Heart left ventricle (tissue), 16 donors: ENCODE data around the gene SH3PXD2A. TPM values are rescaled to one million over a fixed set of nuclear protein-coding genes. Genes with fewer than 3 reads are reported as not detected.

Experiments used
- ATAC-seq, 4 donors: fragments of 200-7000 bp; cut with Tn5 transposase; one replicate each; pipeline ENCODE4 v1.9.1; 2020 to 2022; ENCODE audit warnings: moderate library complexity in 4 of 4, mild to moderate bottlenecking in 3 of 4, moderate number of reproducible peaks in 1 of 4
- DNase-seq, 5 donors: peaks; one replicate each; pipeline ENCODE4 v3.0.0-alpha.2; 2020
- H3K27ac ChIP-seq, 12 donors: fragments of 200-600 bp; sonication (generic) in 4 of 12; one replicate each; pipeline versions ENCODE4 v1.5.0 to v1.8.0; 2016 to 2022; ENCODE audit warnings: mild to moderate bottlenecking in 2 of 12
- H3K27me3 ChIP-seq, 9 donors: fragments of 200-600 bp; sonication (generic) in 2 of 9; one replicate each; pipeline versions ENCODE4 v1.5.1 to v1.8.0; 2016 to 2022; ENCODE audit warnings: mild to moderate bottlenecking in 3 of 9
- H3K36me3 ChIP-seq, 9 donors: fragments of 200-600 bp; sonication (generic) in 2 of 9; one replicate each; pipeline versions ENCODE4 v1.5.0 to v1.8.0; 2018 to 2022; ENCODE audit warnings: mild to moderate bottlenecking in 2 of 9
- H3K4me1 ChIP-seq, 12 donors: fragments of 200-600 bp; sonication (generic) in 4 of 12; one replicate each; pipeline versions ENCODE4 v1.5.0 to v1.8.0; 2016 to 2022; ENCODE audit warnings: mild to moderate bottlenecking in 3 of 12
- H3K4me3 ChIP-seq, 12 donors: fragments of 200-600 bp; sonication (generic) in 4 of 12; one replicate each; pipeline versions ENCODE4 v1.5.0 to v1.8.0; 2017 to 2022; ENCODE audit warnings: mild to moderate bottlenecking in 9 of 12, moderate library complexity in 4 of 12
- H3K9me3 ChIP-seq, 12 donors: fragments of 200-600 bp; sonication (generic) in 4 of 12; one replicate each; pipeline versions ENCODE4 v1.5.0 to v1.8.0; 2016 to 2022; ENCODE audit warnings: mild to moderate bottlenecking in 1 of 12
- CTCF ChIP-seq, 12 donors: fragments of 200-600 bp; sonication (generic) in 4 of 12; IDR thresholded peaks; one replicate each; pipeline versions ENCODE4 v1.5.0 to v1.8.0; 2018 to 2022; ENCODE audit warnings: antibody characterized with exemption in 12 of 12, mild to moderate bottlenecking in 5 of 12
- POLR2A ChIP-seq, 2 donors: fragments of 450-650 bp; IDR thresholded peaks; one replicate each; pipeline ENCODE4 v1.6.1; 2017; ENCODE audit warnings: antibody characterized with exemption in 2 of 2, mild to moderate bottlenecking in 2 of 2, moderate library complexity in 2 of 2
- WGBS, 4 donors: extraction: QIAGEN DNeasy Blood & Tissue Kit in 2 of 4; methylation state at CpG; one replicate each; pipeline versions ENCODE4 v1.1.5 to v1.1.7; 2013 to 2018; 5-methylcytosine and 5-hydroxymethylcytosine counted together
- intact Hi-C, 10 donors: fragments of 100-400 bp; cut with DNase I; formaldehyde crosslinking; loops; one replicate each; pipeline versions ENCODE4 v1.11.1 to v1.14.2; 2022
- polyA plus RNA-seq, 2 donors: library from polyadenylated mRNA; stranded (reverse); fragments of 200-250 nt; gene quantifications; one replicate each; pipeline ENCODE4 v1.2.3, GENCODE V29; 2013
- total RNA-seq, 9 donors: library from RNA; depleted of rRNA in 2 of 9; stranded (reverse); fragments of >200 nt in 2 of 9; fragmentation: NEBNext Ultra II Directional in 3 of 9; extraction: Animal tissue kit (Norgen Biotek cat#: 25700) in 3 of 9; gene quantifications; one replicate each; pipeline versions ENCODE4 v1.1.0 to v1.2.4, GENCODE V29; 2016 to 2023
- donor health status: ischemic (EF 13 %, LVEDD 7.1; RV severe dilation, severe dysfunction).
- donor health status: healthy with polysubstance abuse.
- donor health status: DM: no; HTN: yes; CAD: no.
- donor health status: DM: no; HTN: no; CAD: no.
- donor health status: ischemic (EF 25% LVEDD 6.9; RV normal size, moderate dysfunction).
- donor health status: ischemic (EF 25% LVEDD 5.7; RV mildly dilated, moderate dysfunction).
- donor health status: healthy.
- donor health status: DM: yes; HTN: yes; CAD: no.
- donor health status: ischemic (EF 35%, LVEDD 5.7; RV mildly dilated, moderate dysfunction).
- donor health status: nonischemic (EF 11% LVEDD 7.7; RV severe dilation, severe dysfunction).
- donor health status: DM: yes; HTN: yes; CAD: no.
- donor health status: PGD.
- donor health status: ischemic (EF 29% LVEDD 5.4; RV normal size, mild dysfunction).
- donor health status: nonischemic (EF 23%, LVEDD 6.1; RV moderate dilation, normal function).

The SH3PXD2A gene
- total and polyA plus RNA-seq, 11 donors: 11.8 to 43.4 (median 31.1) TPM

- DNase-seq: no peak
- H3K27me3 ChIP-seq: no peaks in the 10 kb centered on the region
- TF ChIP-seq POLR2A (IDR thresholded peaks at IDR 0.05) (no peak), CTCF (IDR thresholded peaks at IDR 0.05) (no peak)
- no peaks in the 10 kb centered on the region for H3K9me3 ChIP-seq
- peak overlapping the region in 11 of 12 donors; percentile 45 to 87 (median 77) for H3K27ac ChIP-seq
- WGBS, 4 donors: 45 to 68% (median 52%) methylated on average over 4 of the region's 4 CpGs
- no peak overlapping the region for H3K4me3 ChIP-seq
- H3K4me1 ChIP-seq: peaks cover 17 to 95% (median 67%) of the 10 kb centered on the region in 12 donors
- no peaks in the 10 kb centered on the region for H3K36me3 ChIP-seq
- no peak for ATAC-seq
- intact Hi-C loops: no loop called here
These were observed 14.7 kb downstream of the SH3PXD2A start for GRCh38 chr10:103840740-103841070.

GRCh38 chr10:103839872-103840739 is 15.3 kb downstream of the SH3PXD2A start:
- Histone ChIP-seq H3K4me1 (peaks cover 17 to 96% (median 69%) of the 10 kb centered on the region in 12 donors), H3K9me3 (no peaks in the 10 kb centered on the region), H3K36me3 (no peaks in the 10 kb centered on the region), H3K4me3 (peak overlapping the region in 1 of 12 donors; percentile 1), H3K27ac (peak overlapping the region in 11 of 12 donors; percentile 45 to 87 (median 77)), H3K27me3 (no peaks in the 10 kb centered on the region)
- TF ChIP-seq POLR2A (IDR thresholded peaks at IDR 0.05) (no peak), CTCF (IDR thresholded peaks at IDR 0.05) (no peak)
- peak; percentile 66 to 73 (median 68) for ATAC-seq
- intact Hi-C loops: no loop called here
- 32 to 45% (median 42%) methylated on average over 17 to 18 of the region's 18 CpGs for WGBS, 4 donors
- DNase-seq: peak; percentile 68 to 89 (median 85)

DNA sequence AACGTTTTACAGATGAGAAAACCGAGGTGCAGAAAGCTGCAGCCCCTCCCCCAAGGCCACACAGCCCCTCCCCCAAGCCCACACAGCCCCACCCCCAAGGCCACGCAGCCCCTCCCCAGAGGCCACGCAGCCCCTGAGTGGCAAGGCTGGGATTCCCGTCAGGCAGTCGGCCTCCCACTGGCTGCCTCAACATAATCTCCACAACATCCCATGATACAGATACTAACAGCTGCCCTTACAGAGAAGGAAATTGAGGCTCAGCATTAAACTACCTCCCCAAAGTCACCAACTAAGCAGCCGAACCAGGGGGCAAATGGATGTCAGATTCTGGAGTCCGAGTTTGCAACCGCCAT is 15.9 kb downstream of the SH3PXD2A start:
- TF ChIP-seq POLR2A (IDR thresholded peaks at IDR 0.05): no peak
- no peak overlapping the region for H3K4me3 ChIP-seq
- WGBS, 4 donors: 40 to 54% (median 52%) methylated on average over 6 to 9 of the region's 9 CpGs
- no peak for ATAC-seq
- intact Hi-C loops: no loop called here
- DNase-seq: no peak
- H3K27ac ChIP-seq: peak overlapping the region in 11 of 12 donors; percentile 45 to 87 (median 77)
- no peaks in the 10 kb centered on the region for H3K27me3 ChIP-seq
- no peaks in the 10 kb centered on the region for H3K36me3 ChIP-seq
- H3K4me1 ChIP-seq: peaks cover 17 to 96% (median 70%) of the 10 kb centered on the region in 12 donors
- H3K9me3 ChIP-seq: no peaks in the 10 kb centered on the region

DNA sequence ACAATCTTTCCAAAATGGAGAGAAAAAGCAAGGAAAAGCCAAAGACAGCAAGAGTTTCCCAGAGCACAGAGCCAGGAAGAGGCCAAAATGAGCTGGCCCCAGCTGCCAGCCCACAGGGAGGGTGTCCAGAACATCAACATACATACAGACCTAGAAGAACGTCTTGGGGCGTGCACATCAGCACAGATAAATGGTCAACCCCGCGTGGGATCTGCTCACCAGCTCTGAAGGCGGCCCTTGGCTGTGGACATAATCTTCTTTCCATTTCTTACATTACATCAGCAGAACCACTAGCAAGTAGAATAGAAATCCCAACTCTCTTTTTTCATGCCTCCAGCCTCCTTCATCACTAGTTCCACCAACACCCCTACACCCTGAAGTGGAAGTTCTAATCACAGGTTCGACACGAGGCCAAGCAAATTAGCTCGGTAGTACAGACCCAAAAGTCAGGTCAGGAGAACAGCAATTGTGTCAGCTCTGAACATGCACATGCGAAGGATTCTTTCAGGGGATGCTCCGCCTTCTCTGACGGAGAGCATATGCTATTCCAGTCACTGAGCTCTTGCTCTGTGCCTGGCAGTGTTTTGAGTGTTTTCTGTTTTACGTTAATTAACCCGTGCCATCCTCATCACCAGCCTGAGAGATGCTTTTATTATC is 16.4 kb downstream of the SH3PXD2A start:
- Histone ChIP-seq H3K27ac (peak overlapping the region in 10 of 12 donors; percentile 21 to 87 (median 71)), H3K36me3 (no peaks in the 10 kb centered on the region), H3K27me3 (no peaks in the 10 kb centered on the region), H3K4me3 (no peak overlapping the region), H3K4me1 (peaks cover 13 to 96% (median 70%) of the 10 kb centered on the region in 12 donors), H3K9me3 (no peaks in the 10 kb centered on the region)
- peak in 2 of 4 donors; percentile 25 to 33 for ATAC-seq
- no peak for DNase-seq
- 50 to 65% (median 54%) methylated on average over 13 of the region's 13 CpGs for WGBS, 4 donors
- TF ChIP-seq POLR2A (IDR thresholded peaks at IDR 0.05) (no peak), CTCF (IDR thresholded peaks at IDR 0.05) (no peak)
- intact Hi-C loops: no loop called here
